GM12875 (cell line): ENCODE data around the gene GLYAT.

ENCODE experiments used
- H3K4me3 ChIP-seq: one replicate; pipeline ENCODE4 v1.5.1; 2011; ENCODE audit warnings: low read depth, low read length, control low read depth
- TF ChIP-seq, protein P1 (sequence below): IDR thresholded peaks from 2 replicates; pipeline ENCODE4 v1.5.1; 2011; ENCODE audit warnings: low read depth, mild to moderate bottlenecking, control low read depth, inconsistent platforms, low read length, moderate library complexity, borderline replicate concordance; ENCODE audit not compliant: insufficient read depth

GLYAT gene

DNA sequence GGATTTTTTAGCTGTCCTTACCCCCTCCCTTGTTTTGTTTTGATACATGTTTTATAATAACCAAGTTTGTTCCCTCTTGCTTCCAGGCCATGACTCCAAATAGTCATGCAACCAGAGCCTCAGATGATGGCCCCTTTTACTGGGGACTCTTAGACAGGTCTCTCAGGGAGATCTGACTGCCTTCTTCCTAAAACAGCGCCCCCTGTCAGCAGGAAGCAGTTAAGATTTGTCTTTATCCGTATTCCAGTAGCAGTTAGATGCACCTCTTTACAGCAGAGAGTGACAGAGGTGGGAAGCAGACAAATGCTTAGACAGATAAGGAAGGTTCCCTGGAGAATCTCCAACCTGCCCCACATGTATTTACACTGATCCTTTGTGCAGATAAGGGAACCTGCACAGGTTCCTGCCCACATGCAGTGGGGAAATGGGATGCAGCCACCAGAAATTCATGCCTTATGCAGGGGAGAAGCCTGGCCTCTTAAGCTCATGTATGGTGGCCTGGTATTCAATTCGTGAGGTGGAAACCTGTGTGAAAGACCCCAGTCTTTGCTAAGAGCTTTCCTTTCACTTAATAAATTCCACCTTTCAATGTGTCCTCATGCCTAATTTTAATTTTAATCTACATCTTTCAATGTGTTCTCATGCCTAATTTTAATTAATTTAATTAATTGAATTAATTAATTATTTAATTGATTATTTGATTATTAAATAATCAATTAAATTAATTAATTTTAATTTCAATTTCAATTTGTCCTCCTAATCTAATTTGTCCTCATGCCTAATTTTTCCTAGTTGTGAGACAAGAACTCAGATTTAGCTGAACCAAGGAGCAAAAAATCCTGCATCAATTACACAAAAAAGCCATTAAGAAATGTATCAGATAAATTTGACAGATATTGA lies 11.5 kb upstream of the GLYAT start:
- H3K4me3 ChIP-seq = no peak overlapping the region
- TF ChIP-seq, protein P1, sequence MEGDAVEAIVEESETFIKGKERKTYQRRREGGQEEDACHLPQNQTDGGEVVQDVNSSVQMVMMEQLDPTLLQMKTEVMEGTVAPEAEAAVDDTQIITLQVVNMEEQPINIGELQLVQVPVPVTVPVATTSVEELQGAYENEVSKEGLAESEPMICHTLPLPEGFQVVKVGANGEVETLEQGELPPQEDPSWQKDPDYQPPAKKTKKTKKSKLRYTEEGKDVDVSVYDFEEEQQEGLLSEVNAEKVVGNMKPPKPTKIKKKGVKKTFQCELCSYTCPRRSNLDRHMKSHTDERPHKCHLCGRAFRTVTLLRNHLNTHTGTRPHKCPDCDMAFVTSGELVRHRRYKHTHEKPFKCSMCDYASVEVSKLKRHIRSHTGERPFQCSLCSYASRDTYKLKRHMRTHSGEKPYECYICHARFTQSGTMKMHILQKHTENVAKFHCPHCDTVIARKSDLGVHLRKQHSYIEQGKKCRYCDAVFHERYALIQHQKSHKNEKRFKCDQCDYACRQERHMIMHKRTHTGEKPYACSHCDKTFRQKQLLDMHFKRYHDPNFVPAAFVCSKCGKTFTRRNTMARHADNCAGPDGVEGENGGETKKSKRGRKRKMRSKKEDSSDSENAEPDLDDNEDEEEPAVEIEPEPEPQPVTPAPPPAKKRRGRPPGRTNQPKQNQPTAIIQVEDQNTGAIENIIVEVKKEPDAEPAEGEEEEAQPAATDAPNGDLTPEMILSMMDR = peak; percentile 39; the same call in 1 of the 2 replicates

DNA sequence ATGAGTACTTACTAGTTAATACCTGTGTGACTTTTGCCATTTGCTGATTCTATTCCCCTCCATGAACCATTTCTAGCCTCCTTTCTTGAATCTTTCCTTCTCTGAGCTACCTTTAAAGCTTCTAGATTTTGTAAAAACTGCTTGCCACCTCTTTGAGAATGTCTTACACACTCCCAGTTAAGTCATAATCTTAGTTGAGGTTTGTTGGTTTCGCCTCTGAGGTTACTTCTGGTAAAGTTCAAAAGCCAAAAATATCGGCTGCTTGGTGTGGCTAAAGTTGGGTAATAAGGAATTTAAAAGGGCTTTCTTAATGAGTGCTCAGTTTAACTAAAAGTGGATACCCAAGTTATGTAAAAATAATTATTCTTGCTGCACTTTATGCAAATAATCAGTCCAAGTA lies 10.4 kb upstream of the GLYAT start:
- no peak overlapping the region for H3K4me3 ChIP-seq
- TF ChIP-seq, protein P1 = no peak

DNA sequence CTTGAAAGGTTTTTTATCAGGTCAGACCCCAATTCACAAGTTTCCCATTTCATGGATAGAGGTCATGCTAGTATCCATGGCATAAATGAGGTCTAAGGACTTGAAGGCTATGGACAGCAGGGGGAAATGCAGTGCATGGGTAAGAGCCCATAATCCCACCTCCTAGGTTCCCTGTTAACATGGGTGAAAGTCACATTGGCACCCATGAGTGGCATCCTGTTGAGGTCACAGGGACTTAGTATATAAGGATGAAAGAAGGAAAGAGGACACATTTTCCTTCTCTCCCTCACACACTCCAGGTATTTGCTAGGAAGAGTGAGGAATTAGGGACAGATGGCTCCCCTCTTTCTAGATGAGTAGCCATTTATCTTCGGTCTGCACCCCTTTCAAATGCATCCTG lies 9.4 kb upstream of the GLYAT start:
- H3K4me3 ChIP-seq = no peak overlapping the region
- TF ChIP-seq, protein P1 = no peak

DNA sequence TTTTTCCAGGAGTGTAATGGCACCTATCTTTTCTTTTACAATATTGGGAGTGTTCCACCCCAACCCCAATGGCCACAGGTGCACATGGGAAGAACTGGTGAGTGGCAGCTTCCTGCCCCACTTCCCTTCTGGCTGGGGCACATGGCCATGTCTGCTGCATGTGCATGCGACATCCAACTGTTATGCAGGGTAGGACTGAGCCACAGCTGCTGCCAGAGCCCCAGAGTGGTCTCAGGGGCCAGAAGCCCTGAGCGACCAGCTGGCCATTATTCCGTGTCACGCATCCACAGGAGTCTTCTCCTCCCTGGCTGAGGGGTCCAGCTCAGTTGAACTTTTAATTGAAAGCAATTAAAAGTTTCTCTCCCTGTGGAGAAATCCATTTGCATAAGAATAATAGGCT lies 8.7 kb upstream of the GLYAT start:
- TF ChIP-seq, protein P1 = no peak
- no peak overlapping the region for H3K4me3 ChIP-seq

DNA sequence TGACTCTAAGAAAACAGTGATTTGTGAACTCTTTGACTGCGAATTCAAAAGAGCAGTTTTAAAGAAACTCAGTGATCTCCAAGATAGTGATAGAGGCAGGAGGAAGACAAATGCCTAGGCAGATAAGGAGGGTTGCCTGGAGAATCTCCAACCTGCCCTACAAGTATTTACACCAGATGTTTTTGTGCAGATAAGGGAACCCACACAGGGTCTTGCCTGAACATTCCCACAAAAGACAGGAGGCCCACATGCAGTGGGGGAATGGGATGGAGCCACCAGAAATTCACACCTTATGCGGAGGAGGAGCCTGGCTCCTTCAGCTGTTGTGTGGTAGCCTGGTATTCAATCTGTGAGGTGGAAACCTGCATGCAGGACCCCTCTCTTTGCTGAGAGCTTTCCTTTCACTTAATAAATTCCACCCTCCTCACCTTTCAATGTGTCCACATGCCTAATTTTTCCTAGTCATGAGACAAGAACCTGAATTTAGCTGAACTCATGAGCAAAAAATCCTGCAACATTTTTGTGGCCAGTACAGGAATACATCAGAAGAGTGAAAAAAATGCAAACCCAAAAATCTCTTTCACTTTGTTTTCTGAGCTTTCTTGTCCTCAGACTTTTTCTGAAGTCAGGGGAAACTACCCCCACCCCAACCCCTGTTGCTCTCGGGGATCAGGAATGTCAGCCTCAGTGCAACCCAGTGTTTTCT lies 8.1 kb upstream of the GLYAT start:
- TF ChIP-seq, protein P1 = no peak

DNA sequence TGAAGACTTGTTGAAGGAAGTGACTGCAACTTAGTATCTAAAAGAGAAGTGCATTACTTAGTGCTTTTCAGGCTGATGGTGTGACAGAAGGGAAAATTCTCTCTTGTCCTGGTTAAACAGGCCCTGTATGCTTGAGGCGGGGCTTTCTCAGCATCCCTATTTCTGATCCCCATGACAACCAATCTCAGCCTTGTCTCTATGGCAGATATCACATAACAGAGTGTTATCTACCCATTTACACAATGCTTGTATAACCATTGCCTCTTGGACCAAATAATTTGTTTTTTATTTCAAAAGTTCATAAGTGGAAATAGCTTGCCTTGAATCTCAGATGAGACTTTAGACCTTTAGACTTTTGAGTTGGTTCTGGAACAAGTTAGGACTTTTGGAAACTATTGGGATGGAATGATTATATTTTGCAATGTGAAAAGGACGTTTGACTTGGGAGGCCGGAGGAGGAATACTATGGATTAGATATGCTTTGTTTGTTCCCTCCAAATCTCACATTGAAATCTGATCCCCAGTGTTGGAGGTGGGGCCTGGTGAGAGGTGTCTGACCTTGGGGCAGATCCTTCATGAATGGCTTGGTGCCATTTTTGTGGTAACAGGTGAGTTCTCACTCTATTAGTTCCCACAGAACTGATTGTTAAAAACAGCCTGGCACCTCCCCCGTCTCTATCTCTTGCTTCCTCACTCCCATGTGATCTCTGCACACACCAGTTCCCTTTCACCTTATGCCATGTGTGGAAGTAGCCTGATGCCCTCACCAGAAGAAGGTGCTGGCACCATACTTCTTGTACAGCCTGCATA lies 3.1 kb upstream of the GLYAT start:
- TF ChIP-seq, protein P1 = no peak
- H3K4me3 ChIP-seq = no peak overlapping the region

More for the DNA sequence above, 8.1 kb upstream of the GLYAT start:
- H3K4me3 ChIP-seq = no peak overlapping the region
